Transverse colon (tissue), 4 donors: ENCODE results near the gene EFNB3. TPM values are rescaled to one million over a fixed set of nuclear protein-coding genes. Genes with fewer than 3 reads are reported as not detected.
A peak's percentile ranks its signal among the peaks of the same experiment; 100 is the strongest.

Experiments used
- DNase-seq: peaks from one replicate; pipeline ENCODE4 v3.0.0-alpha.2; 2019
- H3K27ac ChIP-seq, 4 donors: fragments of 200-600 bp; sonication (generic); 2 replicates each; pipeline ENCODE4 v1.5.1; 2016 to 2018; ENCODE audit warnings: inconsistent platforms in 4 of 4
- H3K27me3 ChIP-seq: fragments of 200-600 bp; sonication (generic); 2 replicates; pipeline ENCODE4 v1.5.1; 2017; ENCODE audit warnings: inconsistent platforms
- H3K36me3 ChIP-seq, 4 donors: fragments of 200-600 bp; sonication (generic); 2 replicates each; pipeline ENCODE4 v1.5.1; 2017 to 2019; ENCODE audit warnings: inconsistent platforms in 4 of 4
- H3K4me1 ChIP-seq, 4 donors: fragments of 200-600 bp; sonication (generic); 2 replicates each; pipeline ENCODE4 v1.5.1; 2017 to 2020; ENCODE audit warnings: inconsistent platforms in 4 of 4
- H3K4me3 ChIP-seq, 4 donors: fragments of 200-600 bp; sonication (generic); 1 replicate in 1 of 4; 2 replicates in 3 of 4; pipeline versions ENCODE4 v1.5.1 to v1.6.1; 2017 to 2019; ENCODE audit warnings: inconsistent platforms in 4 of 4
- H3K9me3 ChIP-seq, 2 donors: fragments of 200-600 bp; sonication (generic); 2 replicates each; pipeline ENCODE4 v1.5.1; 2017 to 2019; ENCODE audit warnings: inconsistent platforms in 2 of 2
- CTCF ChIP-seq, 5 experiments: fragments of 200-600 bp in 3 of 5; fragments of 450-650 bp in 2 of 5; sonication (generic) in 3 of 5; IDR thresholded peaks; 1 replicate in 2 of 5; 2 replicates in 3 of 5; pipeline ENCODE4 v1.5.1; 2016 to 2017; ENCODE audit warnings: antibody characterized with exemption in 5 of 5, inconsistent platforms in 3 of 5, mild to moderate bottlenecking in 2 of 5, moderate library complexity in 1 of 5
- EP300 ChIP-seq: sonication (generic); formaldehyde crosslinking; IDR thresholded peaks from one replicate; pipeline ENCODE4 v1.6.1; 2017; ENCODE audit warnings: antibody characterized with exemption, low read depth
- POLR2A ChIP-seq: fragments of 450-650 bp; IDR thresholded peaks from one replicate; pipeline ENCODE4 v1.6.1; 2016; ENCODE audit warnings: antibody characterized with exemption, mild to moderate bottlenecking, moderate library complexity
- POLR2AphosphoS5 ChIP-seq, 3 donors: sonication (generic); formaldehyde crosslinking; IDR thresholded peaks; one replicate each; pipeline ENCODE4 v1.6.1; 2016; ENCODE audit warnings: antibody characterized with exemption in 3 of 3
- WGBS, 2 donors: methylation state at CpG; one replicate each; pipeline ENCODE4 v1.1.5; 2018; ENCODE audit warnings: low coverage in 1 of 2; 5-methylcytosine and 5-hydroxymethylcytosine counted together
- in situ Hi-C, 4 donors: fragments of 200-750 bp; cut with MboI; loops; one replicate each; pipeline versions ENCODE4 v1.15.0 to v1.15.1; 2017; ENCODE audit warnings: low sequenced_read_pairs in 3 of 4, low pct_ligation_motif_present in 1 of 4, low pct_unique_long_range_greater_than_20kb in 1 of 4
- intact Hi-C: fragments of 100-400 bp; cut with DNase I; formaldehyde crosslinking; loops from one replicate; pipeline ENCODE4 v1.15.1; 2023; ENCODE audit warnings: low total_unique reads
- total RNA-seq, 4 donors: library from RNA; depleted of rRNA; stranded (reverse); fragments of >200 nt; gene quantifications; one replicate each; pipeline ENCODE4 v1.1.0, GENCODE V29; 2016

Gene EFNB3
- total RNA-seq, 4 donors from 2014 or later = 0.32 to 0.41 TPM; not detected in 2

- Histone ChIP-seq H3K36me3 (no peaks in the 10 kb centered on the region), H3K9me3 (no peaks in the 10 kb centered on the region), H3K27me3 (no peaks in the 10 kb centered on the region), H3K27ac (no peak overlapping the region), H3K4me3 (no peak overlapping the region), H3K4me1 (peaks cover 0 to 6% (median 0%) of the 10 kb centered on the region in 4 donors)
- TF ChIP-seq EP300 = no peak
- TF ChIP-seq CTCF (IDR thresholded peaks at IDR 0.05) = no peak
- intact Hi-C loops = no loop called here
- peak; percentile 65 for DNase-seq
- in situ Hi-C loops = no loop called here
- WGBS, 2 donors = 45 to 49% methylated on average over 8 to 9 of the region's 9 CpGs
Measured at GRCh38 chr17:7755095-7755890, 50.3 kb downstream of the EFNB3 start.

- in situ Hi-C loops = no loop called here
- WGBS, 2 donors = 81 to 90% methylated on average over 4 to 14 of the region's 14 CpGs
- Histone ChIP-seq H3K4me3 (no peak overlapping the region), H3K27me3 (no peaks in the 10 kb centered on the region), H3K9me3 (no peaks in the 10 kb centered on the region), H3K4me1 (peaks cover 0 to 6% (median 0%) of the 10 kb centered on the region in 4 donors), H3K36me3 (no peaks in the 10 kb centered on the region), H3K27ac (no peak overlapping the region)
- intact Hi-C loops = no loop called here
- TF ChIP-seq POLR2AphosphoS5 (IDR thresholded peaks at IDR 0.05) (no peak), EP300 (no peak), POLR2A (no peak), CTCF (IDR thresholded peaks at IDR 0.05) (no peak)
- DNase-seq = no peak
Measured at GRCh38 chr17:7756968-7757367, 52.0 kb downstream of the EFNB3 start.

Other genes starting within 250 kb of the EFNB3 start
- 10 to 100 TPM; 18.3 to 48.6 (median 23.2) TPM for gene ZBTB4, start 225.6 kb upstream of the EFNB3 start, total RNA-seq
- not detected for gene SLC35G6, start 223.8 kb upstream of the EFNB3 start, total RNA-seq
- gene POLR2A, start 220.8 kb upstream of the EFNB3 start, total RNA-seq = 100 to 1,000 TPM in 3 of 4 donors, 10 to 100 TPM in 1; 91.3 to 321 (median 127) TPM
- gene TNFSF12, start 156.1 kb upstream of the EFNB3 start, total RNA-seq = 10 to 100 TPM; 20.8 to 53.1 (median 31.5) TPM
- gene TNFSF13, start 146.5 kb upstream of the EFNB3 start, total RNA-seq = 10 to 100 TPM; 19.7 to 94.3 (median 59.8) TPM
- 100 to 1,000 TPM in 1 of 4 donors, 10 to 100 TPM in 3; 37.0 to 159 (median 45.2) TPM for gene SENP3, start 143.3 kb upstream of the EFNB3 start, total RNA-seq
- 100 to 1,000 TPM in 1 of 4 donors, 10 to 100 TPM in 2, 1 to 10 TPM in 1; 3.8 to 102 (median 35.1) TPM for gene CD68, start 125.6 kb upstream of the EFNB3 start, total RNA-seq
- gene MPDU1, start 121.3 kb upstream of the EFNB3 start, total RNA-seq = 100 to 1,000 TPM in 3 of 4 donors, 10 to 100 TPM in 1; 97.9 to 312 (median 157) TPM
- gene SOX15, start 115.1 kb upstream of the EFNB3 start, total RNA-seq = 1 to 10 TPM in 2 of 4 donors, not detected in 2; 2.3 to 4.3 TPM
- gene FXR2, start 90.3 kb upstream of the EFNB3 start, total RNA-seq = 10 to 100 TPM; 11.7 to 25.4 (median 22.4) TPM
- 100 to 1,000 TPM in 1 of 4 donors, 10 to 100 TPM in 3; 21.7 to 106 (median 67.7) TPM for gene SAT2, start 77.4 kb upstream of the EFNB3 start, total RNA-seq
- gene SHBG, start 75.1 kb upstream of the EFNB3 start, total RNA-seq = under 1 TPM in 2 of 4 donors, not detected in 2; 0.32 to 0.41 TPM
- gene ATP1B2, start 54.3 kb upstream of the EFNB3 start, total RNA-seq = 10 to 100 TPM in 1 of 4 donors, 1 to 10 TPM in 1, under 1 TPM in 2; 0.40 to 20.6 (median 2.3) TPM
- 10 to 100 TPM; 27.9 to 49.7 (median 31.7) TPM for gene TP53, start 17.7 kb upstream of the EFNB3 start, total RNA-seq
- 10 to 100 TPM in 1 of 4 donors, 1 to 10 TPM in 3; 3.7 to 33.0 (median 6.0) TPM for gene WRAP53, start 16.7 kb upstream of the EFNB3 start, total RNA-seq
- gene DNAH2, start 12.5 kb downstream of the EFNB3 start, total RNA-seq = under 1 TPM; under 0.01 to 0.55 (median 0.18) TPM
- gene KDM6B, start 129.0 kb downstream of the EFNB3 start, total RNA-seq = 10 to 100 TPM; 18.3 to 33.7 (median 30.2) TPM
- 10 to 100 TPM in 1 of 4 donors, 1 to 10 TPM in 3; 2.4 to 13.1 (median 6.8) TPM for gene TMEM88, start 149.9 kb downstream of the EFNB3 start, total RNA-seq
- gene NAA38, start 152.4 kb downstream of the EFNB3 start, total RNA-seq = 10 to 100 TPM; 59.8 to 95.3 (median 86.5) TPM
- gene CYB5D1, start 152.8 kb downstream of the EFNB3 start, total RNA-seq = 10 to 100 TPM in 1 of 4 donors, 1 to 10 TPM in 2, not detected in 1; 4.9 to 50.4 (median 9.6) TPM
- gene CHD3, start 183.6 kb downstream of the EFNB3 start, total RNA-seq = 10 to 100 TPM; 53.0 to 71.6 (median 62.0) TPM
- gene RNF227, start 211.1 kb downstream of the EFNB3 start, total RNA-seq = 1 to 10 TPM in 2 of 4 donors, under 1 TPM in 1, not detected in 1; 0.75 to 3.4 (median 2.7) TPM
- gene KCNAB3, start 224.7 kb downstream of the EFNB3 start, total RNA-seq = 1 to 10 TPM in 1 of 4 donors, under 1 TPM in 2, not detected in 1; 0.40 to 1.6 (median 0.82) TPM
- 10 to 100 TPM; 42.7 to 70.9 (median 68.8) TPM for gene TRAPPC1, start 226.7 kb downstream of the EFNB3 start, total RNA-seq
- 10 to 100 TPM; 22.7 to 62.1 (median 31.6) TPM for gene CNTROB, start 227.0 kb downstream of the EFNB3 start, total RNA-seq